Measurements from ENCODE around the gene CDC42EP2. TPM values are rescaled to one million over a fixed set of nuclear protein-coding genes. Genes with fewer than 3 reads are reported as not detected.
A peak's percentile ranks its signal among the peaks of the same experiment; 100 is the strongest.

CDC42EP2 gene
- total RNA-seq, 3 donors from 2014 or later: 11.3 to 20.8 (median 13.4) TPM

DNA sequence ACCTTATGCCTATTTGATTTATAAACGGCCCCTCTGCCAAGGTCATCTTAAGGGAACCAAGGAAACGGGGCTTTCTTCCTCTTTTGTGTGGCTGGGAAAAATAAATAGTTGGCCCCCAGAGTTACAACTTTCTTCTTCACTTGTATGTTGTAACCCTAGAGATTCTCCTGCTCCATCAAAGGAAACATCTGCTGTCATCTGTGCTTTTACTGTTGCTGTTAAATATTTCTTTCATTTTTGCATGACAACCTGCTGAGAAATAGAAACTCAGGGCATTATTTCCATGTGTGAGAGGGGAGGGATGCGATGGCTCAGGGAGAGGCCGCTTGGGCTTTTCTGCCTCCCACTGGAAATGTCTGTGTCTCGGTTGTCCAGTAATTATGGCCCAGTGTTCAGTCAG lies 21.8 kb upstream of the CDC42EP2 start:
- Histone ChIP-seq H3K27me3 (no peaks in the 10 kb centered on the region), H3K36me3 (no peaks in the 10 kb centered on the region), H3K4me3 (no peak overlapping the region), H3K4me1 (peaks cover 5 to 10% of the 10 kb centered on the region in 2 donors), H3K9me3 (no peaks in the 10 kb centered on the region), H3K27ac (peak overlapping the region in 1 of 2 donors; percentile 89)
- intact Hi-C loops (cut with DNase I; ENCODE audit: low total_unique reads): no loop called here
- TF ChIP-seq POLR2A (IDR thresholded peaks at IDR 0.05): no peak
- TF ChIP-seq, protein P1, sequence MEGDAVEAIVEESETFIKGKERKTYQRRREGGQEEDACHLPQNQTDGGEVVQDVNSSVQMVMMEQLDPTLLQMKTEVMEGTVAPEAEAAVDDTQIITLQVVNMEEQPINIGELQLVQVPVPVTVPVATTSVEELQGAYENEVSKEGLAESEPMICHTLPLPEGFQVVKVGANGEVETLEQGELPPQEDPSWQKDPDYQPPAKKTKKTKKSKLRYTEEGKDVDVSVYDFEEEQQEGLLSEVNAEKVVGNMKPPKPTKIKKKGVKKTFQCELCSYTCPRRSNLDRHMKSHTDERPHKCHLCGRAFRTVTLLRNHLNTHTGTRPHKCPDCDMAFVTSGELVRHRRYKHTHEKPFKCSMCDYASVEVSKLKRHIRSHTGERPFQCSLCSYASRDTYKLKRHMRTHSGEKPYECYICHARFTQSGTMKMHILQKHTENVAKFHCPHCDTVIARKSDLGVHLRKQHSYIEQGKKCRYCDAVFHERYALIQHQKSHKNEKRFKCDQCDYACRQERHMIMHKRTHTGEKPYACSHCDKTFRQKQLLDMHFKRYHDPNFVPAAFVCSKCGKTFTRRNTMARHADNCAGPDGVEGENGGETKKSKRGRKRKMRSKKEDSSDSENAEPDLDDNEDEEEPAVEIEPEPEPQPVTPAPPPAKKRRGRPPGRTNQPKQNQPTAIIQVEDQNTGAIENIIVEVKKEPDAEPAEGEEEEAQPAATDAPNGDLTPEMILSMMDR (IDR thresholded peaks at IDR 0.05): no peak
- no peak for TF ChIP-seq POLR2AphosphoS5 (IDR thresholded peaks at IDR 0.05)
- no peak for DNase-seq (ENCODE audit: low spot score in 2 of 2)

DNA sequence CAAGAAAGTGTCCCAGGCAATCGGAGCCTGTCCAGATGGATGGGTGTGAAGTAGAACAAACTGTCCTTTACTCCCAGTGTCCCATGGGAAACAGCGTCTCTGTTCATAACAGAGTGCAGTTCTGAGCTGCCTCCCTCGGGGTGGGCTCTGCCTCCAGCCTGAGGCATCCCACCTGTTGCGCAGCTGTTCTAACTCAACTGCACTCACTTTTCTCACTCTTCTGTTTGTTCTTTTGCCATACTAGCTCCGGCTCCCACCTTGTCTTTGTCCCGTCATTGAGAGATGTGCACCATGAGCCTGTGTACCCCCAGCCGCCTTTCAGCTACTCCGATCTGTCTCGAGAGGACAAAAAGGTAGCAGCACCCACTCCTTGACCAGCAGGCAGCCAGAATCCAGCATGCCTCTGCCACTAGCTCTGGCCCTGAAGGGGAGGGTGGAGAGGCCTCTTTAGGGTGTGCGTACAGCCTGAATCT lies 20.7 kb upstream of the CDC42EP2 start:
- H3K27ac ChIP-seq: peak overlapping the region in 1 of 2 donors; percentile 2
- TF ChIP-seq, protein P1 (IDR thresholded peaks at IDR 0.05): no peak
- no peak for TF ChIP-seq POLR2AphosphoS5 (IDR thresholded peaks at IDR 0.05)
- no peak for TF ChIP-seq POLR2A (IDR thresholded peaks at IDR 0.05)
- intact Hi-C loops (cut with DNase I; ENCODE audit: low total_unique reads): no loop called here

GRCh38 chr11:65295001-65295400 lies 19.7 kb upstream of the CDC42EP2 start:
- no peak for TF ChIP-seq POLR2A (IDR thresholded peaks at IDR 0.05)
- TF ChIP-seq, protein P1 (IDR thresholded peaks at IDR 0.05): no peak
- TF ChIP-seq POLR2AphosphoS5 (IDR thresholded peaks at IDR 0.05): no peak
- Histone ChIP-seq H3K27me3 (no peaks in the 10 kb centered on the region), H3K27ac (no peak overlapping the region), H3K36me3 (no peaks in the 10 kb centered on the region), H3K4me1 (peaks cover 5 to 10% of the 10 kb centered on the region in 2 donors), H3K9me3 (no peaks in the 10 kb centered on the region), H3K4me3 (no peak overlapping the region)
- no peak for DNase-seq (ENCODE audit: low spot score in 2 of 2)
- intact Hi-C loops (cut with DNase I; ENCODE audit: low total_unique reads): no loop called here

More for the DNA sequence above, 20.7 kb upstream of the CDC42EP2 start:
- Histone ChIP-seq H3K36me3 (no peaks in the 10 kb centered on the region), H3K4me3 (no peak overlapping the region), H3K9me3 (no peaks in the 10 kb centered on the region), H3K27me3 (no peaks in the 10 kb centered on the region), H3K4me1 (peaks cover 5 to 10% of the 10 kb centered on the region in 2 donors)
- DNase-seq (ENCODE audit: low spot score in 2 of 2): no peak

GRCh38 chr11:65295571-65296341 lies 18.9 kb upstream of the CDC42EP2 start:
- no peaks in the 10 kb centered on the region for H3K9me3 ChIP-seq
- H3K36me3 ChIP-seq: no peaks in the 10 kb centered on the region
- no peak for DNase-seq (ENCODE audit: low spot score in 2 of 2)
- TF ChIP-seq POLR2A (IDR thresholded peaks at IDR 0.05) (no peak), POLR2AphosphoS5 (IDR thresholded peaks at IDR 0.05) (no peak)
- TF ChIP-seq, protein P1 (IDR thresholded peaks at IDR 0.05): no peak
- peak overlapping the region in 1 of 2 donors; percentile 61 for H3K27ac ChIP-seq
- intact Hi-C loops (cut with DNase I; ENCODE audit: low total_unique reads): no loop called here
- no peak overlapping the region for H3K4me3 ChIP-seq
- H3K27me3 ChIP-seq: no peaks in the 10 kb centered on the region
- peaks cover 5 to 10% of the 10 kb centered on the region in 2 donors for H3K4me1 ChIP-seq

DNA sequence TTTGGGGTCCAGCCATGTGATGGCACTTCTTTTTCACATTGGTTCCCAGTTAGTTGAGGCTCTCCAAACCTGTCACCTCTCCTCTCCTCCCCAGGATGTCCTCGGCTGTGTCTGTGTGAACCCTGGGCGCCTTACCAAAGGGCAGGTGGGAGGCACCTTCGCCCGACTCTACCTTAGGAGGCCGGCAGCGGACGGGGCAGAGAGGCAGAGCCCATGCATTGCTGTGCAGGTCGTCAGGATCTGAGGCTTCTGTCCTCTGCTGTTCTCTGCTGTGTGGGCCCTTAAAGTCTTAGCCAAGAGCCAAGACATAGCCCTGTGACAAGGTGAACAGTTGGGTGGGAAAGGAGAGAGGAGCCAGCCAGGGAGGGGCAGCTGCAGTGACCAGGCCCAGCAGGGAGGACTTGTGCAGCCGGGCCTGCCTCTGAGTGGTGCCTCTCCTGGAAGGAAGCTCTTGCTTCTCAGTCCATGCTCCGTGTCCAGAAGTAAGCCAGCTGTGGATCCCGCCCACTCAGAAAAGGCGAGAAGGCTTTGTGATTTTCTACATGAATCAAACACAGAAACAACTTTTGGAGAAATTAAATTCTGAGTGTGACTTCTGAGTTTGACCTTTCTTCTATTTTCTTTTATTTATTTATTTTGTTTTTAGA lies 17.5 kb upstream of the CDC42EP2 start:
- DNase-seq (ENCODE audit: low spot score in 2 of 2): no peak
- intact Hi-C loops (cut with DNase I; ENCODE audit: low total_unique reads): no loop called here
- no peak overlapping the region for H3K4me3 ChIP-seq
- no peaks in the 10 kb centered on the region for H3K27me3 ChIP-seq
- TF ChIP-seq POLR2AphosphoS5 (IDR thresholded peaks at IDR 0.05): no peak
- TF ChIP-seq POLR2A (IDR thresholded peaks at IDR 0.05): no peak
- TF ChIP-seq, protein P1 (IDR thresholded peaks at IDR 0.05): no peak
- H3K36me3 ChIP-seq: no peaks in the 10 kb centered on the region
- H3K9me3 ChIP-seq: no peaks in the 10 kb centered on the region
- peak overlapping the region in 1 of 2 donors; percentile 85 for H3K27ac ChIP-seq
- peaks cover 0 to 5% of the 10 kb centered on the region in 2 donors for H3K4me1 ChIP-seq
